Type B pancreatic cell (in vitro differentiated cells): ENCODE results near the gene NLRP1. TPM values are rescaled to one million over a fixed set of nuclear protein-coding genes. Genes with fewer than 3 reads are reported as not detected.
"Not testable (repeated sequence)": the region's sequence is repeated elsewhere in the genome, so short reads cannot be mapped to it uniquely, and the experiment has no call there.

ENCODE experiments used
- DNase-seq: peaks from one replicate; pipeline ENCODE4 v3.0.0; 2021; ENCODE audit warnings: mixed read lengths; ENCODE audit not compliant: unreplicated experiment; ENCODE audit errors: extremely low spot score
- H3K27ac Mint-ChIP-seq: 2 replicates; pipeline ENCODE4 v1.8.0; 2021; ENCODE audit warnings: mild to moderate bottlenecking, mixed read lengths
- H3K27me3 Mint-ChIP-seq: 2 replicates; pipeline ENCODE4 v1.8.0; 2021; ENCODE audit warnings: mixed read lengths
- H3K36me3 Mint-ChIP-seq: 2 replicates; pipeline ENCODE4 v1.8.0; 2021; ENCODE audit warnings: mixed read lengths
- H3K4me1 Mint-ChIP-seq: one replicate; pipeline ENCODE4 v1.8.0; 2021; ENCODE audit warnings: mixed read lengths; ENCODE audit not compliant: unreplicated experiment
- H3K4me3 Mint-ChIP-seq: 2 replicates; pipeline ENCODE4 v1.8.0; 2021; ENCODE audit warnings: mild to moderate bottlenecking, mixed read lengths
- H3K9me3 Mint-ChIP-seq: 2 replicates; pipeline ENCODE4 v1.8.0; 2021; ENCODE audit warnings: mixed read lengths
- CTCF ChIP-seq: fragments of 200-600 bp; sonication (generic); conservative IDR thresholded peaks from 2 replicates; pipeline ENCODE4 v1.5.0; 2021; ENCODE audit warnings: antibody characterized with exemption, mild to moderate bottlenecking
- total RNA-seq: library from RNA; stranded (reverse); gene quantifications from 2 replicates; pipeline ENCODE4 v1.2.1, GENCODE V29; 2021; ENCODE audit warnings: low replicate concordance

Gene NLRP1
- total RNA-seq, 1 donor from 2014 or later = 111 TPM

- Mint-ChIP-seq H3K4me3 (no peak overlapping the region), H3K36me3 (no peaks in the 10 kb centered on the region), H3K9me3 (no peaks in the 10 kb centered on the region), H3K27ac (no peak overlapping the region), H3K27me3 (peaks cover 14% of the 10 kb centered on the region), H3K4me1 (peaks cover 11% of the 10 kb centered on the region)
- no peak for DNase-seq
- no peak for TF ChIP-seq CTCF
Measured at GRCh38 chr17:5582209-5583185, 1.8 kb downstream of the NLRP1 start.

- no peak for DNase-seq
- Mint-ChIP-seq H3K27me3 (peaks cover 14% of the 10 kb centered on the region), H3K4me1 (peaks cover 8% of the 10 kb centered on the region), H3K4me3 (no peak overlapping the region), H3K36me3 (no peaks in the 10 kb centered on the region), H3K9me3 (no peaks in the 10 kb centered on the region), H3K27ac (no peak overlapping the region)
- no peak for TF ChIP-seq CTCF
Measured at GRCh38 chr17:5581655-5582054, 2.7 kb downstream of the NLRP1 start.

- no peak for TF ChIP-seq CTCF
- peaks cover 2% of the 10 kb centered on the region for H3K4me1 Mint-ChIP-seq
Measured at GRCh38 chr17:5580969-5581368, 3.3 kb downstream of the NLRP1 start.

GRCh38 chr17:5580367-5580766 is 3.9 kb downstream of the NLRP1 start:
- H3K9me3 Mint-ChIP-seq = no peaks in the 10 kb centered on the region
- no peaks in the 10 kb centered on the region for H3K4me1 Mint-ChIP-seq
- no peak overlapping the region for H3K4me3 Mint-ChIP-seq
- H3K36me3 Mint-ChIP-seq = no peaks in the 10 kb centered on the region
- H3K27me3 Mint-ChIP-seq = peaks cover 26% of the 10 kb centered on the region
- H3K27ac Mint-ChIP-seq = no peak overlapping the region
- no peak for TF ChIP-seq CTCF
- no peak for DNase-seq

More at GRCh38 chr17:5580969-5581368, 3.3 kb downstream of the NLRP1 start:
- H3K36me3 Mint-ChIP-seq = no peaks in the 10 kb centered on the region
- no peaks in the 10 kb centered on the region for H3K9me3 Mint-ChIP-seq
- H3K4me3 Mint-ChIP-seq = no peak overlapping the region
- no peak overlapping the region for H3K27ac Mint-ChIP-seq
- H3K27me3 Mint-ChIP-seq = peaks cover 20% of the 10 kb centered on the region
- DNase-seq = no peak

- DNase-seq, H3K4me3 Mint-ChIP-seq, H3K27ac Mint-ChIP-seq, H3K36me3 Mint-ChIP-seq, H3K9me3 Mint-ChIP-seq, H3K4me1 Mint-ChIP-seq: not testable (repeated sequence)
- peaks cover 31% of the 10 kb centered on the region for H3K27me3 Mint-ChIP-seq
Measured at GRCh38 chr17:5578768-5579167, 5.5 kb downstream of the NLRP1 start.

GRCh38 chr17:5573017-5573416 is 11.3 kb downstream of the NLRP1 start:
- peaks cover 52% of the 10 kb centered on the region for H3K27me3 Mint-ChIP-seq
- not testable (repeated sequence) for H3K4me1 Mint-ChIP-seq, H3K9me3 Mint-ChIP-seq, H3K27ac Mint-ChIP-seq, DNase-seq, H3K36me3 Mint-ChIP-seq, H3K4me3 Mint-ChIP-seq
